GM18511 (cell line): ENCODE results near the gene DNM2.

Experiments
- ATAC-seq: cut with Tn5 transposase; IDR thresholded peaks from one replicate; pipeline ENCODE4 v1.9.1; 2021; ENCODE audit warnings: mild to moderate bottlenecking, moderate library complexity; ENCODE audit not compliant: unreplicated experiment

DNM2 gene

DNA sequence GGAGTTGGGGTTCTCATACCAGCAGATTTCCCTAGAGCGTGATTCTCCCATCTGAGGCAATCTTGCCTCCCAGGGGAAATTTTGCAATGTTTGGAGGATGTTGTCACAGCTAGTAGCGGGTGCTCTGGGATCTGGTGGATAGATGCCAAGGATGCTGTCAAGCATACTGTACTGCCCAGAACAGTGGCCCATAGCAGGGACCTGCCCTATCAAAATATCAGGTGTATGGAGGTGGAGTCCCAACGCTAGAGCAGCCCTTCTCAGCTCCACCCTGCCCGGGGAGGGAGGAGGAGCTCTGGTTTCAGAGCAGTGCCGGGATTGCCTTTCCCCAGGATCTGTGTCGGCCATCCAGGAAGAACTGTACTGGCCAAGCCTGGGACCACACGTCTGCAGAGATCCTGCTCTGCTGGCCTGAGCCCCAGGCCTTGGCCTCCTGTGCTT is 27.5 kb upstream of the DNM2 start:
- no peak for ATAC-seq

DNA sequence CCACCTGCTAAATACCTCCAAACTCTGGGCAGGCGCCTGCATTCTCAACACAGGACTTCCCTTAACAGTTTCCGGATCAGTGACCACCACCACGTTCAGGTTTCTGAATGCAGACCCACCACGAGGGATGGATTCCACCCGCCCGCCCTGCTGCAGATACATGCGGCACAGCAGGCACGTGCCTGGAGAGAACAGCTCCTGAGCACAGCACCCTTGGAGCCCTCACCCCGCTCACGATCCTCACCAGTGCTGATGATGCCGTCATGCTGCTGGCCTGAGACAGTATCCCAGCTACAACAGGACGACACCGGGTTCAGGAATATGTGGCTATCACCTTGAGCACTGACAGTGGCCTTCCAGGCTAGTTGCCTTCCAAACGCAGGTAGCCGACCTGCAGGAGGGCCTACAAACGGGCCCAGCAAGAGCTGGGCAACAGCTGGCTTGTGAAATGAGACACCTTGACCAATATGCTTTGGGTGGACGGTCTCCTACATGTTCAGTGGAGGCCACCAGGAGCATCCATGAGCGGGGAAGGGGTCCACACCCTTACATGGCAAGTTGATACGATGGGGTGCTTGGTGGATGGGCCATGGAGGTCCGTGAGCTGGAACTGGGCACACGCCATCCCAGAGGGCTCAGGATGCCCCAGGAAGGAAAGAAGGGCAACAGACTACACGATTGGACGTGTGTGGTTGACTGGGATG is 26.5 kb upstream of the DNM2 start:
- no peak for ATAC-seq

DNA sequence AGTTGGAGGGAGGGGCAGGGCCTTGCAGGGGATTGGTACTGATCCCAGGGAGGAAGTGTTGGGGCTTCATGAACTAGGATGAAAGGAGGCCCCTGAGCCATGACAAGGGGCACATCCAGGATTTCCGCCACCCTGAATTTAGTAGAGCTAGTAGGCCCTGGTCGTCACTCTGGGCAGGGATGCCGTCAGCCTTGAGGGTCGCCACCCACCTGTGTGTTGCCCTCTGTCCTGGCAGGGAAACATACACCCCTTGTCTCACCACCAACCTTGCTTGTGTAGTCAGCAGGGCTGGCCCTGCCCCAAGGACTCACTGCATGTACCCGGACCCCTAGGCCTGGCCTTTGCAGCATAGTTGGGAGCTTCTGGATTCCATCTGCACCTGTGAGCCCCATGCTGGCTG is 26.0 kb upstream of the DNM2 start:
- no peak for ATAC-seq

DNA sequence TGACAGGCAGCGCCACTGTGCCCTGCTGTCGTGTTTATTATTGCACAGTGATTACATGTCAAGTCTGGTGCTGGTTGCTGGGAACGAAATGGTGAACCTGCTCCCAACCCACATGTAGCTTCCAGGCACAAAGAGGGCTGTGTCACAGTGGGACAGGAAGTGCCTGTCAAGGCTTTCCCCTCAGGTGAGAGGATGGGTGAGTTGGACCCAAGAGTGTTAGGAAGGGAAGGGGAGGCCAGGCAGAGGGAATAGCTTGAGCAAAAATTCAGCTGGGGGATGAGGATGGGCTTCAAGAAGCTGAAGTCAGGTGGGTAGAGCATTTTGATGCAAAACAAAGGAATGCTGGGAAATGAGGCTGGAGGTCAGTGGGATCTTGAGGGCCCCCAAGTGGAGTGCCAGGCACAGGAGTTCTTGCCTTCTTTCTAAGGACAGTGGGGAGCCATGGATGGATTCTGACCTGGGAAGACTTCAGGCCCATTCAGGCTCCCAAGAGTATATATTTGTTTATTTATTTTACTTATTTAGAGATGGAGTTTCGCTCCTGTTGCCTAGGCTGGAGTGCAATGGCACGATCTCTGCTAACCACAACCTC is 25.1 kb upstream of the DNM2 start:
- ATAC-seq, result no peak

DNA sequence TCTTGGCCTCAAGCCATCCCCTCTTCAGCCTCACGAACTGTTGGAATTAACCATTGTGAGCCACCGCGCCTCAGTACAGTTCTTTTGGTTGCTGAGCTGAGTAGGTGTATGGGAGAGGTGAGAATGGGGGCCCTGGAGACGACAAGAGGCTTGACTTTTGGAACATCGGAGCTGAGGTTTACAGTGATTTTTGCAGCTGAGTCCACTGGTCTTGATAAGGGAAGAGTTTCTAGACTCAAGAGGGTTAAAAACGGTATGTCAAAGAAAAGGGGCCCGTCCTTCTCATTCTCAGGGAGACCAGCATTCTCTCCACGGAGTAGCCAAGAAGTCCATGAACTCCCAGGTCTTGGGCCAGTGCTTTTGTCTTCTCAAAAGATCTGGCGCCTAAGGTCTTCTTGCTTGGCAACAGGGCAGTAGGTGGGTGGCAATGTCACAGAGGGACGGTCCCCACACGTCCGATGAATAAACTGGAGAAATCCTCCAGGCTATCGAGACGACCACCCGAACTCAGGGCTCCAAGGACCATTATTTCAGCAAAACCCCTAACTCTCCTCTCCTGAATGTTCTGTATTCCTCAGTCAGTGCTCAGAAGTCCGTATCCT is 23.1 kb upstream of the DNM2 start:
- ATAC-seq, result no peak

DNA sequence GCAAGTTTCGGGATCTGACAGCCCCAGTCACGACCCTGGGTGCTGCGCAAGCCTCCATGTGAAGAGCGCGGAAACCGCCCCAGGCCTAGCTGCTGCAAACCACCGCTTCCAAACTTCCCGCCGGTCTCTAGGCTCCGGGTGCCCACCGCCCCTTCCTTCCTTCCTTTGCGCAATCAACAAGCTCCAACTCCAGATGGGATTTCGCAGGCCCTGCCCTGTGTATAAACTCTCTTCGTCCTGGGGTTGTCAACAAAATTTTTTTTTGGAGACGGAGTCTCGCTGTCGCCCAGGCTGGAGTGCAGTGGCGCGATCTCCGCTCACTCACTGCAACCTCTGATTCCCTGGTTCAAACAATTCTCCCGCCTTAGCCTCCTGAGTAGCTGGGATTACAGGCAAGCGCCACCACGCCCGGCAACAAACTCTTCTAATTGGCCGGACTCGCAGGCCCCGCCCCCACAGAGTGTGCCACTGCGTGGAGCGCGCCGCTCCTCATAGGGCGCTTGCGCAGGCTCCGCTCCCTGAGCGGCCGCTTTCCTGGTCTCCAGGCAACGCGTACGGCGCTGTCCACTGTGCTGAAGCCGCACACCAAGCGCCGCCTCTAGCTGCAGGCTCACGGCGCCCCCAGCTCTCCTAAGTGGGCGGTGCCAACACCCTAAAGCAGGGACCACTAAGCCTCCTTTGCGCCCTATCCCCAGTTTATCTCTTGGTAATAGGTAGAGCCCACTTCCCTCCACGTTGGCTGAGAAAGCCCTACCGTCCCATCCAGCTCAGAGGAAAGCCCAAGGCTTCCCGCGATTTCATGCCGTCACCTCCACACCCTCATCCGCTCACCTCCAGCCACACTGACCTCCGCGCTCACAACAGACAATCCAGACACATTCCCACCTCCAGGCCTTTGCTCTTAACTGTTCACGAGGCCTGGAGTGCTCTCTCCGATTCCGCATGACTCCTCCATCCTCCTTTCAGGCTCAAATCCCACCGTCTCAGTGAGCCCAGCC is 22.2 kb upstream of the DNM2 start:
- ATAC-seq, result no peak

DNA sequence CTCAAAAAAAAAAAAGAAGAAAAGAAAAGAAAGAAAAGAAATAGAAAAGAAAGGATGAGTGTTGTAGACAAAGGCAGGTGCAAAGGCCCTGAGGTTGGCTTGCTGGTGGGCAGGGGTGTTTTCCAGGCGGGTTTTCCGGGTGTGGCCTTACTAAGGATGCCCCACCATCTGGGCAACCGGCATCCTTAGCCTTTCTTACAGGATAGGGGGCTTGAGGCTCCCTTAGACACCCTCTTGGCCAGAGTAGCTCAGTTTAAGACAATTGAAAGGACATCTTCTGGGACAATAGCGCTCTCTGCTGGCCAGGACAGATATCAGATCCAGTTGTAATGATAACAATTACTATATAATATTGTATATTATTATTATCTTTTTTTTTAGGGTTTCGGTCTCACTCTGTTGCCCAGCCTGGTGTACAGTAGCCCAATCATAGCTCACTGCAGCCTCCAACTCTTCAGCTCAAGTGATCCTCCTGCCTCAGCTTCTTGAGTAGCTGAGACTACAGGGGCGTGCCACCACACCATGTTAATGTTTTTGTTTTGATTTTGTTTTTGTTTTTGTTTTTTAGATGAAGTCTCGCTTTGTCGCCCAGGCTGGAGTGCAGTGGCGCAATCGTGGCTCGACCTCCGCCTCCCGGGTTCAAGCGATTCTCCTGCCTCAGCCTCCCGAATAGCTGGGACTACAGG is 18.1 kb upstream of the DNM2 start:
- ATAC-seq, result no peak

DNA sequence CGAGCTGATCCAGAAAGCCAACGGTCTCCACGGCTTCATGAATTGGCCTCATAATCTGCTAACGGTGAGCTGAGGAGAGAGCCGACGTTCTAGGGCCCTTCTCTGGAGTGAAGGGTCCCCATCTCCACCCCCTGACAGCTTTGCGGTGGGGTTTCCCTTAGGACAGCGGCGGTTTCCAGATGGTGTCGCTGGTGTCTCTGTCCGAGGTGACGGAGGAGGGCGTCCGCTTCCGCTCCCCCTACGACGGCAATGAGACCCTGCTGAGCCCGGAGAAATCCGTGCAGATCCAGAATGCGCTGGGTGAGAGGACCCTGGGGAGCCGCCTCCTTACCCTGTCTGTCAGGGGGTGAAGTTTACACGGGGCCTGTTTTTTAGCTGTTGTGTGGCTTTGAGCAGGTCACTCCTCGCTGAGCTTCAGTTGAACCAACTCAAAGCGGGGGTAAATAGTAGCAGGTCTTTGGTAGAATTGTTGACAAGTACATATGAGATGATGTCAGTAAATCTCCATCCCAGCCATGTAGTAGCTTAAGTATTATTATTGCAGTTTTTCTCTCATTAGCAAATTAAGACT is 15.8 kb upstream of the DNM2 start:
- peak; percentile 18 for ATAC-seq

DNA sequence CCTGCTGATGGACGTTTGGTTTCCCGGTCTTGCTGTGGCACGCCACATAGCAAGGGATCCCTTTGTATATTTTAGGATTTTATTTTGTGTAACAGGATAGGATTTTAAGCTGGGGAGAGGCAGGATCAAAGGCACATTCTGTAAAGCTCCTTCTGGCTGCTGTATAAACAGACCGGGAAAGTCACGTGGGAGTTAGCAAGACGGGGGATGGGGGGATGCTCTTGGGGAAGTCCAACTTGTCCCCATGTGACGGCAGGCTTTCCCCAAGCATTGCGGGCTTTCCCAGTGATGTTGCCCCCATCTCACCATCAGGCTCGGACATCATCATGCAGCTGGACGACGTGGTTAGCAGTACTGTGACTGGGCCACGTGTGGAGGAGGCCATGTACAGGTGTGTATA is 10.9 kb upstream of the DNM2 start:
- no peak for ATAC-seq

DNA sequence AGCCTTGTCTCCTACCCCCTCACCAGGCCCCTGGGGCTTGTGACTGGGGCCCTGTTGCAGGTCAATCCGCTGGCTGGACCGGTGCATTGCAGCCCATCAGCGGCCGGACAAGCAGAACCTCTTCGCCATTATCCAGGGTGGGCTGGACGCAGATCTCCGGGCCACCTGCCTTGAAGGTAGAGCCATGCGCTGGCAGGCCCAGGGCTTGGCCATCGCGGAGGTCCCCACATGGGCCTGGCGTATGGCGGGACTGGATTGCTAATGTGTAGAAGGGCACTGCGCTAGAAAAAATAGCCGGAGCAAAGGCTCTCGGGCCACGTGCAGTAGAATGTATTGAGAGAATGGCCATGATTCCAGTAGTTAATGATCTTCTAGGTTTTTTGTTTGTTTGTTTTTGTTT is 10.4 kb upstream of the DNM2 start:
- no peak for ATAC-seq

DNA sequence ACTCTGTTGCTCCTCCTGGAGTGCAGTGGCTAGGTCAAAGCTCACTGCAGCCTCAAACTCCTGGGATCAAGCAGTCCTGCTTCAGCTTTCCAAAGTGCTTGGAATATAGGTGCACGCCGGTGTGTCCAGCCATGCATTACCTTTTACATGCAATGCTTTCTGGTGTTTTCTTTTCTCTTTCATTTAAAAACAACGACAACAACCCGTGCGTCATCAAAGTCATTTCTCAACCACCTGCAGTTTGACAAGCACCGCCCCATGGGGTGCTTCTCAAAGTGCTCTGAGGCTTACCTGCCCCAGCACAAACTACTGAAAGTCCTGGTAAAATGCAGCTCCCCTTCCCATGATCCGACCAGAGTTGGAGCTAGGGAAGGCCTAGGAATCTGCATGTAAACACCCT is 9.6 kb upstream of the DNM2 start:
- ATAC-seq, result no peak

DNA sequence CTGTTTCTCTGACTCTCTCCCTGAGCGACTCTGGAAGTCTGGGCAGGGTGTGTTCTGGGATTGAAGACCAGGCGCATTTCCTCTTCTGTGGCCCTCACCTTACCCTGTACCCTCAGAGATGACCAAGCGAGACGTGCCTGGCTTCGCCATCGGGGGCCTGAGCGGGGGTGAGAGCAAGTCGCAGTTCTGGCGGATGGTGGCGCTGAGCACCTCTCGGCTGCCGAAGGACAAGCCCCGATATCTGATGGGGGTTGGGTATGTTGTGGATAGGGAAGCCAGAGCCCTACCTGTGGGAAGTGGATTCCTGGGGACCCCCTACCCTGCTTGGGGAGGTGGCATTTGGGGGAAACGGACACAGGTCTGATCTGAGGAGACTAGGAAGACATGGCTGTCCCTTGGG is 5.8 kb upstream of the DNM2 start:
- ATAC-seq, result no peak

DNA sequence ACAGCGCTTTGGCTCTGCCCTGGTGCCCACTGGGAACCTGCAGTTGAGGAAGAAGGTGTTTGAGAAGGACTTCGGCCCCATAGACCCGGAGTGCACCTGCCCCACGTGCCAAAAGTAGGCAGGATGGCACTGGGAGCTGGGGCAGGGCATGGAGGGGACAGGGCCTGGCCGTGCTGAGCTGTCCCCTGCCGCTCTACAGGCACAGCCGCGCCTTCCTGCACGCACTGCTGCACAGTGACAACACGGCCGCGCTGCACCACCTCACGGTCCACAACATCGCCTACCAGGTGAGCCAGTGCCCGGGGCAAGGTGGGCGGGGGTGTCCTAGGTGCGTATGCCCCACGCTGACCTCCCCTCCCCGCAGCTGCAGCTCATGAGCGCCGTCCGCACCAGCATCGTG is 5.1 kb upstream of the DNM2 start:
- no peak for ATAC-seq

DNA sequence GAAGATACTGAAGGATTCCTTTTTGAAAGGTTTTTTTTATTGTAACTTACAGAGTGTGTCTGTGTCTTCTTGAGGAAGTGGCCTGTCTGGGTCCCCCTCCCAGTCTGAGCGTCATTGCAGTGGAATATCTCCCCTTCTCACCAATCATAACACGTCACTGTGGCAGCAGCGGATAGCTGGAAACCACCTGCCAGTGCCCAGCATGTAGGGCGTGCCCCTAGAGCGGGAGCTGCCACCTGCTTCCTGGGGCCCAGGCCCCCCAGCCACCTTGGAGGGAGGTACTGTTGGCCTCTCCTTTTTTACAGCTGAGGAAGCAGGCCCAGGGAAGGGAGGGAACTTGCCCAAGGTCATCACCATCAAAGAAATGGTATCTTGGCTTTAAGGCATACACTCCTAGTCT is 4.6 kb upstream of the DNM2 start:
- ATAC-seq, result no peak

DNA sequence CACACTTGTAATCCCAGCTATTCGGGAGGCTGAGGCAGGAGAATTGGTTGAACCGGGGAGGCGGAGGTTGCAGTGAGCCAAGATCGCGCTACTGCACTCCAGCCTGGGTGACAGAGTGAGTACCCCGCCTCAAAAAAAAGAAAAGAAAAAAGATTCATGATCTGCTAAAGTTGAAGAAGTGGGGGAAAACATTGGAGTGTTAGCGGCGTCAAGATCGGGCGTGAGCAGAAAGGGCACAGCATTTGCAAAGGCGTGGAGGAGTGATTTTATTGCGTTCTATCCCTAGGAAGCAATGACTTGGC is 874 bp upstream of the DNM2 start:
- no peak for ATAC-seq

DNA sequence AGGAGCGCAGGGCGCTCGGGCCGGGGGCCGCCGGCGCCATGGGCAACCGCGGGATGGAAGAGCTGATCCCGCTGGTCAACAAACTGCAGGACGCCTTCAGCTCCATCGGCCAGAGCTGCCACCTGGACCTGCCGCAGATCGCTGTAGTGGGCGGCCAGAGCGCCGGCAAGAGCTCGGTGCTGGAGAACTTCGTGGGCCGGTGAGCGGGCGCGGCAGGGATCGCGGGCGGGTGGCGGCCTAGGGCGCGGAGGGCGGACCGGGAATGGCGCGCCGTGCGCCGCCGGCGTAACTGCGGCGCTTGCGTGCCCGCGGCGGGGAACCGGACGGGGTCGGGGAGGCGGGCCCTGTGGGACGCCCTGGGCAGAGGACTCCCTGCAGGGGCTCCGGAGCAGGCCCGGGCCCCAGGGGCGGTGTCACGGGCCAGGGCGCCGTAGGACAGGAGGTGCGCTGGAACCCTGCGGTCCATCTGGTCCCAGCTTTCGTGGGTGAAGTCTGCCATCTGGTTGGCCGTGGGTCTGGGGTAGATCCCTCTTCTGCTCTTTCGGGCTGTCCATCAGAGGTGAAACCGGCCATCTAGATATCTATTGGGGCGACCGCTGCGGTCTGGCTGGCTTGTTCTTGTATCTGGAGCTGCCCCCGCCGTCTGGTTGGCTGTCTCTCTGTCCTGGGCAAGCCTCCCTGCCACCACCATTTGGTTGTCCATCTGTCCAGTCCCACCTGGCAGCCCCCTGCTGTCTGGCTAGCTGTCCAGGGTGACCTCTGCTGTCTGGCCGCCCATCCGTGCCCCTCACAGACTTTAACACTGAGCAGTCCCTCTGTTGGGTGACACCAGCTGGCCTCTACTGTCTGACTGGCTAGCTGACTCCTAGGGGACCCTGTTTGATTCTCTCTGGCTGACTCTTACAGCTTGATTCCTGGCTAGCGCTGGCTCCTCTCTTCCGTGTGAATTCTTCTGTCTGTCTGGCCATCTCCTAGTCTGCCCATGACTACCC is 622 bp downstream of the DNM2 start:
- peak; percentile 32 for ATAC-seq

DNA sequence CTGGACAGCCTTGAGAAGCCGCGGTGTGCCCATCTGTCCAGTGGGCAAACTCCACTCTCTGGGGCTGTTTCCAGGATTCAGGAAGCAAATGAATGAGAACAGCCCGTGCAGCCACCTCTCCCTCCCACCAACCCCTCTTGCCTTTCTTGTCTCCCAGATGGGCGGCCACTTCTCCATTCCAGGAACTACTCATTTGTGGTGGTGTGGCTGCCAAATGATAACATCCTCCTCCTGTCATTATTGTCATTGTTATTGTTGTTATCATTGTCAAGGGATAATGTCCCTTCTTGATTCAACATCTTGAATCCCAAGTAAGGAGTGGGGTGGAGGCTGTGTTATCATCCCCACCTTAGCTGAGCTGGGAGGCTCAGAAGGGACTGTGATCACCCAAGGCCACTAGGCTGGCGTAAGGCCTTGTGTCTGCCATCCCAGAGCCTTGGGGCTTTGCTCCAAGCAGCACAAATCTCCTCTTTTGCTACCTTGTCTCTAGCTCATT is 1.6 kb downstream of the DNM2 start:
- ATAC-seq, result no peak

DNA sequence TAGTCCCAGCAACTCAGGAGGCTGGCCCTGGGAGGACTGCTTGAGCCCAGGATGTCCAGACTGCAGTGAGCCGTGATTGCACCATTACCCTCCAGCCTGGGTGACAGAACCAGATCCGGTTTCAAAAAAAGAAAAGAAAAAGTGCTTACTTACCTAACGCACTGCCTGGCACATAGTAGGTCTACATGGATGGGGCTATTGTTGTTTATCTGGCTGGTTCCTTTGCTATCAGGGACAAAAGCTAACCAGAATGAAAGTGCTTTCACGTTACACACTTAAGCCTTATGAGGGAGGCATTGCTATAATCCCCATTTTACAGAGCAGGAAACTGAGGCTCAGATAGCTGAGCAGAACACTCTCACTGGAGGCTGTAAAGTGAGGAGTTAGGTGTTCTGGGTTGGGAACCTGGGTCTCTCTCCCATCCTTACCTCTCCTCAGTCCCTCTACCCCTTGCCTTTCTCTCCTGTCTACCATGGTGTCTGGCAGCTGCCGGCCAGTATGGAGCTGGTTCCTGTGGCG is 2.8 kb downstream of the DNM2 start:
- no peak for ATAC-seq

DNA sequence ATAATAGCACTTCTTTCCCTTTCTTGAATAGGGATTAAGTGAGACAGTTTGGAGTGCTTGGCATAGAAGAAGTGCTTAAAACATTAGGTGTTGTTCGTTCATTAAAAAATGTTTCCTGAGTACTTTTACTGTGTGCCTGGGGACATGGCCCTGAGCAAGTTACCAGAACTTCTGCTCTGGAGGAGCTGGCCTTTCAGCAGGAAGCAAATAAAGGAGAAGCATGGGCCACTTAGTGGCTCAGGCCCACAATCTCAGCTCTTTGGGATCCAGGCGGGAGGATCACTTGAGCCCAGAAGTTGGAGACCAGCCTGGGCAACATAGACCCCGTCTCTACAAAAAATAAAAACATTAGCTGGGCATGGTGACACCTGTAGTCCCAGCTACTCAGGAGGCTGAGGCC is 5.7 kb downstream of the DNM2 start:
- no peak for ATAC-seq
